SK-N-MC (cell line): Measurements from ENCODE around the gene FBXW7.

Experiments used
- EZH2 ChIP-seq: fragments of 200-600 bp; sonication (generic); IDR thresholded peaks from one replicate; pipeline ENCODE4 v1.6.1; 2017; ENCODE audit warnings: antibody characterized with exemption
- POLR2AphosphoS5 ChIP-seq: IDR thresholded peaks from 2 replicates; pipeline ENCODE4 v1.6.1; 2012; ENCODE audit warnings: mild to moderate bottlenecking, low read depth, low read length, borderline replicate concordance

DNA sequence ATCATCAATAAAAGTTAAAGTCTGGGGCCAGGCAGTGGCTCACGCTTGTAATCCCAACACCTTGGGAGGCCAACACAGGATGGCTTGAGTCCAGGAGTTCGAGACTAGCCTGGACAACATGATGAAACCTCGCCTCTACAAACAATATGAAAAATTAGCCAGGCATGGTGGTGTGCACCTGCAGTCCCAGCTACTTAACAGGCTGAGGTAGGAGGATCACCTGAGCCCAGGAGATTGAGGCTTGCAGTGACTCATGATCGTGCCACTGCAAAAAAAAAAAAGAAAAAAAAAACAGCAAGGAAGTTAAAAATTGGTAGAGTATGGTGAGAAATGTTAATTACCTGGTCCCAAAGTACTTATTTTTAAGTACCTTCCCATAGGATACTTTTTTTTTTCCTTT is 27.5 kb downstream of the FBXW7 start:
- TF ChIP-seq POLR2AphosphoS5 (no peak), EZH2 (no peak)
